Calu3 (cell line): ENCODE results near the gene RPL22L1. TPM values are rescaled to one million over a fixed set of nuclear protein-coding genes. Genes with fewer than 3 reads are reported as not detected.

Experiments
- BruUV-seq: library from RNA; stranded (reverse); fragments of 400-500 nt; replicated peaks from 2 replicates; lab custom pipeline; 2021; lab: Mats Ljungman, UMichigan
- CTCF ChIA-PET: fragments of 300-600 bp; sonication (Branson Sonifier 250); formaldehyde crosslinking; loops from one replicate; lab custom pipeline; 2022; ENCODE audit warnings: antibody characterized with exemption; lab: Charles Lee
- DNase-seq: peaks from one replicate; pipeline ENCODE4 v3.0.0; 2022
- H3K27ac Mint-ChIP-seq: one replicate; pipeline ENCODE4 v1.8.0; 2022; ENCODE audit warnings: mixed read lengths; ENCODE audit not compliant: unreplicated experiment
- H3K27me3 Mint-ChIP-seq: one replicate; pipeline ENCODE4 v1.8.0; 2022; ENCODE audit warnings: mixed read lengths; ENCODE audit not compliant: unreplicated experiment
- H3K36me3 Mint-ChIP-seq: one replicate; pipeline ENCODE4 v1.8.0; 2022; ENCODE audit warnings: mild to moderate bottlenecking, moderate library complexity, mixed read lengths; ENCODE audit not compliant: insufficient read depth, unreplicated experiment
- H3K4me1 Mint-ChIP-seq: one replicate; pipeline ENCODE4 v1.8.0; 2022; ENCODE audit warnings: mild to moderate bottlenecking, low read depth, mixed read lengths; ENCODE audit not compliant: unreplicated experiment
- H3K4me3 Mint-ChIP-seq: one replicate; pipeline ENCODE4 v1.8.0; 2022; ENCODE audit warnings: mild to moderate bottlenecking, low read depth, moderate library complexity, mixed read lengths; ENCODE audit not compliant: unreplicated experiment
- H3K9me3 Mint-ChIP-seq: one replicate; pipeline ENCODE4 v1.8.0; 2022; ENCODE audit warnings: low read depth, mixed read lengths; ENCODE audit not compliant: unreplicated experiment
- CTCF ChIP-seq: fragments of 200-600 bp; IDR thresholded peaks from one replicate; pipeline ENCODE4 v1.8.0; 2022; ENCODE audit warnings: antibody characterized with exemption; ENCODE audit not compliant: unreplicated experiment
- intact Hi-C: fragments of 100-400 bp; cut with micrococcal nuclease; formaldehyde crosslinking; loops from one replicate; pipeline ENCODE4 v1.10.0; 2022; ENCODE audit not compliant: unreplicated experiment
- total RNA-seq: library from RNA; stranded (reverse); gene quantifications from 2 replicates; pipeline ENCODE4 v1.2.3, GENCODE V29; 2022

Gene RPL22L1
- total RNA-seq, 1 experiment from 2014 or later: 88.7 TPM

- no peaks in the 10 kb centered on the region for H3K27me3 Mint-ChIP-seq
- TF ChIP-seq CTCF: no peak
- CTCF ChIA-PET: interaction anchor here (0.5 kb wide), 1 partner anchor 1797 kb away, joined by 3 read pairs; no protein-coding TSS in a partner anchor
- no peaks in the 10 kb centered on the region for H3K36me3 Mint-ChIP-seq
- no peaks in the 10 kb centered on the region for H3K4me1 Mint-ChIP-seq
- H3K9me3 Mint-ChIP-seq: no peaks in the 10 kb centered on the region
- DNase-seq: no peak
- no peak overlapping the region for H3K27ac Mint-ChIP-seq
- intact Hi-C loops: no loop called here
- no peak overlapping the region for H3K4me3 Mint-ChIP-seq
- BruUV-seq: no TSS peak
Observed at GRCh38 chr3:170844377-170844776, 25.6 kb downstream of the RPL22L1 start.

- H3K36me3 Mint-ChIP-seq: no peaks in the 10 kb centered on the region
- CTCF ChIA-PET: no interaction called here
- peaks cover 7% of the 10 kb centered on the region for H3K27me3 Mint-ChIP-seq
Observed at GRCh38 chr3:170840291-170840859, 29.6 kb downstream of the RPL22L1 start.

GRCh38 chr3:170839518-170840100 is 30.4 kb downstream of the RPL22L1 start:
- no TSS peak for BruUV-seq
- Mint-ChIP-seq H3K4me1 (no peaks in the 10 kb centered on the region), H3K4me3 (no peak overlapping the region), H3K27me3 (peaks cover 13% of the 10 kb centered on the region), H3K27ac (no peak overlapping the region), H3K9me3 (no peaks in the 10 kb centered on the region), H3K36me3 (no peaks in the 10 kb centered on the region)
- CTCF ChIA-PET: no interaction called here
- DNase-seq: no peak
- intact Hi-C loops: no loop called here
- no peak for TF ChIP-seq CTCF

More at GRCh38 chr3:170840291-170840859, 29.6 kb downstream of the RPL22L1 start:
- Mint-ChIP-seq H3K4me1 (no peaks in the 10 kb centered on the region), H3K9me3 (no peaks in the 10 kb centered on the region), H3K27ac (no peak overlapping the region), H3K4me3 (no peak overlapping the region)
- no peak for DNase-seq
- intact Hi-C loops: no loop called here
- TF ChIP-seq CTCF: no peak
- BruUV-seq: no TSS peak

- no peaks in the 10 kb centered on the region for H3K36me3 Mint-ChIP-seq
- CTCF ChIA-PET: interaction anchor here (0.7 kb wide), 1 partner anchor 12 kb away, joined by 13 read pairs; no protein-coding TSS in a partner anchor
- no TSS peak for BruUV-seq
Observed at GRCh38 chr3:170836491-170836890, 33.5 kb downstream of the RPL22L1 start.

More at GRCh38 chr3:170836491-170836890, 33.5 kb downstream of the RPL22L1 start:
- no peak for TF ChIP-seq CTCF
- DNase-seq: no peak
- H3K27me3 Mint-ChIP-seq: peaks cover 36% of the 10 kb centered on the region
- no peak overlapping the region for H3K4me3 Mint-ChIP-seq
- H3K4me1 Mint-ChIP-seq: no peaks in the 10 kb centered on the region
- H3K27ac Mint-ChIP-seq: no peak overlapping the region
- intact Hi-C loops: no loop called here
- H3K9me3 Mint-ChIP-seq: no peaks in the 10 kb centered on the region
